Left renal cortex interstitium (tissue), 4 donors: Measurements from ENCODE around the gene KLHL7. TPM values are rescaled to one million over a fixed set of nuclear protein-coding genes. Genes with fewer than 3 reads are reported as not detected.
"Not testable (repeated sequence)": the region's sequence is repeated elsewhere in the genome, so short reads cannot be mapped to it uniquely, and the experiment has no call there.

Experiments used
- DNase-seq, 4 donors: peaks; one replicate each; pipeline ENCODE4 v3.0.0-alpha.2; 2013; ENCODE audit warnings: low read depth in 4 of 4, low spot score in 2 of 4, missing footprints in 1 of 4
- polyA plus RNA-seq, 4 donors: library from polyadenylated mRNA; unstranded; fragments of 120-200 nt; gene quantifications; one replicate each; pipeline ENCODE4 v1.2.1, GENCODE V29; 2013; ENCODE audit not compliant: insufficient read length in 4 of 4

KLHL7 gene
- polyA plus RNA-seq, 4 donors, result 45.4 to 53.5 (median 50.5) TPM

DNA sequence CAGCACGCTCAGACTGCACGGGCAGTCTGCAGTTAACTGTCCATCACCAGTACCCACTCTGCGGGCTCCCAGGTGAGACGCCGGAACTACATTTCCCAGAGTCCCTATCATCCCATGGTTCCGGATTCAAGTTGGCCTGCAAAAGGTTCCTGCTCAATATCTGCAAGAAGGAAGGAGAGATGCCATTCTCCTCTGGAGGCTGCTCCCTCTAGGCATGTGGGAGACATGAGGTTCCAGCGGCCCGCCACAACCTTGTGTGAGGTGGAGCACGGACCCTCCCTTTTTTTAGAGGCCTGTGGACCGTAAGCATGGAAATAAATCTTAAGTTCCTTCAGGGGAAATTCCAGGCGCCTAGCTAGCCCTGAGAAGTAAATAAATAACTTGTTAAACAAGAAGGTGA lies 106.0 kb downstream of the KLHL7 start:
- peak in 3 of 4 donors; percentile 41 to 70 (median 61) for DNase-seq

DNA sequence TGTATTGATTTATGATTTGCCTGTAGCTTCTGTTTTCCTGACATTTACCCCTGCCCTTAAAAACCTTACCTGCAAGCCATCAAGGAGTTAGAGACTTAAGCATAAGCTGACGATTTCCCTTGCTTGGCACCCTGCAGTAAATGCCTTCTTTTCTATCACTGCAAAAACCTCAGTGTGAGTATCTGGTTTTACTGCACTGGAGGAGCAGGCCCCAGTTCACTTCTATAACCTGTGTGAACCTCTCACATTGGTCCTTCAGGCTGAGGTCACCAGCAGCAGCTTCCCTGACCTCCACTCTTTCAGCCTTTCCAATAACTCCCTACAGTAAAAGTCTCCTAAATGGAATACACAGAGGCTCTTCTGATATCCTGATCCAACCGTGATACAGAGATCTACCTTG lies 106.8 kb downstream of the KLHL7 start:
- no peak for DNase-seq

DNA sequence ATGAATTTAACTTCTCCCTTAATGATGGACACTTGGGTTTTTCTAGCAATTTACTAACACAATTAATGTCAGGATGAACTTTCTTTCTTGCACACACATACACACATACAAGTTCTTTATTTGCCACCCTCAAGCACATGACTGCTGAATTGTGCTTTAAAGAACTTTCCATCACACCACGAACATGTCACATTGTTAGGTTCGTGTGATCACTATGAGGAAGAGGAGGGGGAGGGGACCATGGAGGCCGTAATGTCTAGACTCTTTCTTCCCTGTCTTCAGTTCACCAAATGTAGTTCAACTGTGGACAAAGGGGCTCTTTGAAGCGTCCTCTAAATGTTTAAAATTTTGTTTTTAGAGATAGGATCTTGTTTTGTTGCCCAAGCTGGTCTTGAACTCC lies 107.3 kb downstream of the KLHL7 start:
- no peak for DNase-seq

DNA sequence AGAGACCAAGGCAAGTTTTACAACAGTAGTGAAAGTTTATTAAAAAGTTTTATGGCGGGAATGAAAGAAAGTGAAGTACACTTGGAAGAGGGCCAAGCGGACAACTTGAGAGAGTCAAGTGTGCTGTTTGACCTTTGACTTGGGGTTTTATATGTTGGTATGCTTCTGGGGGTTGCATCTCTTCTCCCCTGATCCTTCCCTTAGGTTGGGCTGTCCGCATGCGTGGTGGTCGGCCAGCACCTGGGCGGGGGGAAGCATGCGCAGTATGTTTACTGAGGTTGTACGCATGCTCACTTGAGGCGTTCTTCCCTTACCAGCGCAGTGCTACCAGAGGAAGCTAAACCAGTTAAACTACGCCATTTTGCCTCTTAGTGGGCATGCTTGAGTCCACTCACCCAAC lies 108.2 kb downstream of the KLHL7 start:
- no peak for DNase-seq

DNA sequence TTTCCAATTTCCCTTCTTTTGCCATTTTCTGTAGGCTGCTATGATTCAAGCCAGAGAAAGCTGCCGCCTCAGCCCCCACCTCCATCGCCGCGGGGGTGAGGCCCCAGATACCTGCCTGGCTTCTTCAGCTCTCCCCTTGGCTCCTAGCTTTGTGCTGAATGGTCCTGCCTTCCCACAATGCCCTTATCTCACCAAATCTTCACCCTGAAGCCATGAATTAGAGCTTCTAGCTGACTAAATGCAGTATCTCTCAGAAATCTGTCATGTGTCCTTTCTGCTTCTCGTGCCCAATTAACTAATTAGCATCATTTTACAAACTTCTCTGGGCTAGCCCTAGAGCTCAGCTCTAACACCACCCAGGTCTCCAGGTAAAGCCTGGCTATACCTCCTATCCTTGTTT lies 108.8 kb downstream of the KLHL7 start:
- DNase-seq, result no peak

DNA sequence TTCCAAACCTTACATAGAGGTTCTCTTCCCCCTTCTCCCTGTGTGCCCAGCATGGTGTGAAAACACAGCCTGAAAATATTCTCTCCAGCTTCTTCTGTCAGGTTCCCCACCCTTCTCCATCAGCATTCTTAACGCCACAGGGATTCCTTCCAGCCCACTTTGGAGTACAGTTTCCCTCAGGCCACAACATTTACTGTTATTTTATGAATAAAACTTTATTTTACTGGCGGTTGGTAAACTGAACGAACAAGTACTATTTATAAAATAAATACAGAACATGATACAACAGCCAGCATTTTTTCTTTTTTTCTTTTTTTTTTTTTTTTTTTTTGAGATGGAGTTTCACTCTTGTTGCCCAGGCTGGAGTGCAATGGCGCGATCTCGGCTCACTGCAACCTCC lies 109.4 kb downstream of the KLHL7 start:
- DNase-seq, result no peak

DNA sequence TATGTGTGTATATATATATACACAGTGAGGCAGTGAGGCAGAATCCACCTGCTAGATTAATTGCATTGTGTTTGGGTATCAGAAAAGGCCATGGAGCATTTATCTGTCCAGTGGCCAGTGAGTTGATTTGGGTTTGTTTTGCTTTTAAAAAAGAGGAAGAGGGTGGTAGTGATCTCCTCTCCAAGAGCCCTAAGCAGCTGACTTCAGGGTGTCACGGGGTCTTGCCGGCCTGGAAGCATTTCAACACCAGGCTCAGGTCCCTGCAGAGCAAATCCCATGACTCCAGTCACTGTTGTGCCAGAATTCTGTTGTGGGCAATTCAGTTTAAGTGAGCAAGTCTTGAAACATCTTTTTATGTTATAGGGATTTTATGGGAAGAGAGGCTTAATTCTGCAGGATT lies 110.4 kb downstream of the KLHL7 start:
- DNase-seq, result no peak

DNA sequence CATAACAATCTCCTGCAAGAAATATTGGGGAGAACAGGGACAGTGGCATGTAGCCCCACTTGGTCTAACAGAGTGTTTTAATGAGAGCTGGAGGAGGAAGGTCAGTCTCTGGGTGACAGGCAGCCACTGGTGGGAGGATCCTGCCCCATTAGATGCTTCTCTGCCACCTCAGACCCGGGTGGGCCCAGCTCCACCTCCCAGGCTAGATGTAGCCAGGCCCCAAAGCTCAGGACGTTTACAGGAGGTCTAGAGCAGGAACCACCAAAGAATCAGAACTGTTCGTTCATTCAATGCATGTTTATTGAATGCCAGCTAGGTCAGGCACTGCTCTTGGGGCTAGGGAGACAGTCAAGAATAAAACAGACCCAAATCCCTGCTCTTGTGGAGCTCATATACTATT lies 112.6 kb downstream of the KLHL7 start:
- no peak for DNase-seq

DNA sequence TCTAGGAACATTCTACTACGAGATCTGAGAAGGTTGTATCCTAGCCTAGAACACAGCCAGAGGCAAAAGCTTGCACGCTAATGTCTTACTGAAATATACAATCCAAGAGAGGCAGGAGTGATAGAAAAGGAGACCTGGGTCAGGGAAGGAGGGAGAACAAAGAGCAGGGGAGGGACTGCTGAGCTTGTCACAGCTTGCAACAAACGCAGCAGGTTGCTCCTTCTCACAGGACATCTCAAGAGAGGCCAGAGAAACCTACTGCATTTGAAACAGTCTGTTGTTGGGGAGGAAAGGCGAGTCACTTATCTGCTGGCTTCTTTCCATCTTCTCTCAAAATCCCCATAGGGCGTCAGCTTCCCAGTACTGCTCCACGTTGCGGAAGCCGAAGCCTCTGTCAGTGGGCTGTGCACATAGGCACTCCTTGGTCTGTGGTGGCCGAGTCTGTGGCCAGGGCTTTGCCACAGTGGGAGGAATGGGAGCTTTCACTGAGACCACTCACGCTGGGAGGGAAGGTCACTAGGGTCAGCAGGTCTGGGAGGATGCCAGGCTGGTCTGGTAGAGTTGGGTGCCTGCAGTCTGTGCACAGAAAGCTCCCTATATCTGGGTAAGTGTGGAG lies 115.2 kb downstream of the KLHL7 start:
- no peak for DNase-seq

DNA sequence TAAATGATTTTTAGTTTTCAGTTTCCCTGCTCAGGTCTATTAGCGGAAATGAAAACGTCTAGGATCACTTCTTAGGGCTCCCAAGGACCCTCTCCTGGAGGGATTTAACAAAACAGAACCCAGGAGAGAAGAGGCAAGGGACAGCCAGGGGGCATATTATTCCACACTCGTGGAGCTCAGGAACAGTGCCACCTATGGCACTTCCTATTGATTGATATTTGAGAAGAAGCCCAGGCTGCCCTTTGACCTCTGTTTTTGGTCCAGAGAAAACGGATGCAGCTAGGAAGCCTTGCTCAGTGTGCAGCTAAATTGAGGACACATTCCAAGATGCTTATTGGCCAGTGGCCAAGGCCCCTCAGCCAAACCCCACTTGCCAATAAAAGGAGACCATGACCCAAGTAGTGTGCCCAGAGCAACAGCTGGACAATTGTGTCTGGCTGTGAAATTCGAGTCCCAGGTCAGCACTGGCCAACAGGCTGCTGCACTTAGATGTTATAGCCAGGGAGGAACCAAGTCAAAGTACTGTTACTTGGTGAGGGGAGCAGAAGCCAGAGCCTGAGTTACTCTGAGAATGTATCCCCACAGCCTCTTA lies 117.0 kb downstream of the KLHL7 start:
- DNase-seq, result no peak

DNA sequence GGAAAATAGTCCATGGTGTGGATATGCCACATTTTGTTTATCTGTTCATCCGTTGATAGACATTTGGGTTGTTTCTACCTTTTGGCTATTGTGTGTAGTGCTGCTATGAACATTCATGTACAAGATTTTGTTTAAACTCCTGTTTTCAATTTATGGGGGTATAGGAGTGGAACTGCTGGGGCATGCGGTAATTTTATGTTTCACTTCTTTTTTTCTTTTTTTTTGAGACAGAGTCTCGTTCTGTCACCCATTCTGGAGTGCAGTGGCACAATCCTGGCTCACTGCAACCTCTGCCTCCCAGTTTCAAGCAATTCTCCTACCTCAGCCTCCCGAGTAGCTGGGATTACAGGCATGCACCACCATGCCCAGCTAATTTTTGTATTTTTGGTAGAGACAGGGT lies 118.8 kb downstream of the KLHL7 start:
- DNase-seq, result not testable (repeated sequence)

DNA sequence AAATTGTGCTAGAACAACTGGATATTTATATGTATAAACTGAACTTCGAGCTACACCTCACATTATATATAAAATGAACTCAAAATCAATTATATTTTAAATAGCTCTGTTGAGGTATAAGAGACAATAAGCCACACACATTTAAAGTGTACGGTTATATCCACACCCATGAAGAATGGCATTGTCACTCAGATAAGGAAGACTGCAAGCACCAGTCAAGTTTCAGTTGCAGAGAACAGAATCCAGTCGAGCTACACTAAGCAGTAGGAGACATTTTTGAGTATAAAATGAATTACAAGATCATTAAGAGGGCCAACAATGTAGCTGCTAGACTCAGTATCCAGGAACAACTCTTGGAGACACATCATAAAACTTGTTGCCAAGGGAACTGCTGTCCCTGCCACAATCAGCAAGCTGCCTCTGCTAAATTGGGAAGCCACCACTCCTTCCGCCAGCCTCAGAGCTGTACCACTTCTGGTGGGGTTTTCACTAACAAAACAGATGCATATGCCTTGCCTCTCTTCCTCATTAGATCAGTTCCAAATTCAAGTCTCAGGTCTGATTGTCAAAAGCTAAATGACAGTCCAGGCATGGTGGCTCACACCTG lies 121.4 kb downstream of the KLHL7 start:
- no peak for DNase-seq

Other genes with a start within 250 kb of the KLHL7 start
- gene HYCC1, start 91.7 kb upstream of the KLHL7 start, polyA plus RNA-seq, result 10 to 100 TPM; 20.7 to 23.5 (median 22.1) TPM
- gene NUP42, start 76.3 kb downstream of the KLHL7 start, polyA plus RNA-seq, result 10 to 100 TPM; 53.2 to 79.9 (median 69.9) TPM
- 10 to 100 TPM; 15.3 to 34.0 (median 28.2) TPM for gene GPNMB, start 141.0 kb downstream of the KLHL7 start, polyA plus RNA-seq
- gene MALSU1, start 193.6 kb downstream of the KLHL7 start, polyA plus RNA-seq, result 10 to 100 TPM; 47.8 to 61.9 (median 53.9) TPM